DMS153 treated with DMSO at 0.1 percent for 48 hours (cell line): Measurements from ENCODE around the gene STK11IP.

ENCODE experiments used
- DNase-seq: peaks from one replicate; lab custom pipeline; 2025; ENCODE audit not compliant: unreplicated experiment; lab: John Stamatoyannopoulos, UW

Gene STK11IP

DNA sequence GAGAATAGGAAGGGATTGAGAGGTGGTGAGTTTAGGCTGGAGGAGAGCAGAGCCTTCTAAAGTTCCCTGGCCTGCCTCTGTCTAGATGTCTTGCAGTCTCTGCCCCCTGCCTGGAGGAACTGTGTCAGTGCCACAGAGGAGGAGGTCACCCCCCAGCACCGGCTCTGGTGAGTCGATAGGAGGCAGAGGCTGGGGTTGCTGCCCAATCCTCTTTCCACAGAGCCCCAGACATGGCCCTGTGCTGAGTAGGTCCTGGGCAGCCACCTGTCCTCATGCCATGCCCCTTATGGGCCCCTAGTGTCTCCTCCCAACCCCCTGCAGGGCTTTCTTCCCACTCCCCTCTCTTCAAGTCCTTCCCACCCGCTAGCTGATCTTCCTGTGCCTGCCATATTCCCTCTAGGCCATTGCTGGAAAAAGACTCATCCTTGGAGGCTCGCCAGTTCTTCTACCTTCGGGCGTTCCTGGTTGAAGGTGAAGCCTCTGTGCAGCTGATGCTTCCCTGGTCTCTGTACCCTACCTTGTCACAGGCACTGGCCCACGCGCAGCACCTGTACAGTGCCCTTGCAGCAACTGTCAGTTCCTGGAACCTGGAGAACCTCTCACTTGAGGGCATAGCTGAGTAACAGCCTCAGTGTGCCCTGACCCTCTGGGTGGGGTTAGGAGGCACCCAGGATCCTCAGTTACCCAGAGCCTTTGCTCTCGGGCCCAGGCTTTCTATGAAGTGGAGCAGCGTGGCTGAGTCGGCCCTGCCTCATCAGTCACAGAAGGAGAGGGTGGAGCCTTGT is 16.6 kb downstream of the STK11IP start:
- DNase-seq, result no peak

DNA sequence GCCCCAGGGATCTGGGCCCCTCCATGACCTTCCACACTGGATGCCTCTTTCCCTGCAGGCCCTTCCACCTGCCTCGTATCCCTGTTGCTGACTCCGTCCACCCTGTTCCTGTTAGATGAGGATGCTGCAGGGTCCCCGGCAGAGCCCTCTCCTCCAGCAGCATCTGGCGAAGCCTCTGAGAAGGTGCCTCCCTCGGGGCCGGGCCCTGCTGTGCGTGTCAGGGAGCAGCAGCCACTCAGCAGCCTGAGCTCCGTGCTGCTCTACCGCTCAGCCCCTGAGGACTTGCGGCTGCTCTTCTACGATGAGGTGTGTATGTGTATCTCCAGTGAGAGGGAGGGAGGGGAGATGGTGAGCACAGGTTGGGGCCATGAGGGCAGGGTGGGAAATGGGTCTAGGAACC is 17.4 kb downstream of the STK11IP start:
- no peak for DNase-seq

DNA sequence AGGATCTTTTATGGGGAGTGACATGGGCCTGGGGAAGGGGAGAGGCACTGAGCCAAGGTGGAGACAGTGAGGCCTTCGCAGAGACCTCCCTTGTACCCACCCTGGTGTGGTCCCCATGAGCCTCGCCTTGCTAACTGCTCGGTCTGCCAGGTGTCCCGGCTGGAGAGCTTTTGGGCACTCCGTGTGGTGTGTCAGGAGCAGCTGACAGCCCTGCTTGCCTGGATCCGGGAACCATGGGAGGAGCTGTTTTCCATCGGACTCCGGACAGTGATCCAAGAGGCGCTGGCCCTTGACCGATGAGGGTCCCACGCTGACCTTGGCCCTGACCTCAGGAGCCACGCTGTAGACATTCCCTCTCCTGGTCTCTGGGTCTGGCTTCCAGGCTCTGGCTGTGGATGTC is 18.2 kb downstream of the STK11IP start:
- DNase-seq, result no peak

DNA sequence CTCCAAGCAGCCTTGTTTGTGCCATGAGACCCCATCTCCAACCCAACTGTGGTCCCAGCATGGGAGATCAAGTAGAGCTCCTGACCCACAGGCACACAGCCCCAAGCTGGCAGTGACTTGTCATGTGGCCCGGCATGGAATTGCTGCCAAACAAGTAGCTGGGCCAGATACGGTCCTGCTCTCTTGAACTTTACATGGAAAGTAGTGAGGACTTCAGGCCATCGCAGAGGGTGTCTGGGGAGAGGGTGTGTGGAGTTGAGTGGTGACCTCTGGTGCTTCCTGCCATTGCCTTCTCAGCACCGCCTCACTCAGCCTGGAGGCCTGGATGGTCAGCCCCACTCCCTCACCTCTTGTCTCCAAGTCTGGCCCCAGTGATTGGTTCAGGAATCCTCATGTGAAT is 18.9 kb downstream of the STK11IP start:
- no peak for DNase-seq

DNA sequence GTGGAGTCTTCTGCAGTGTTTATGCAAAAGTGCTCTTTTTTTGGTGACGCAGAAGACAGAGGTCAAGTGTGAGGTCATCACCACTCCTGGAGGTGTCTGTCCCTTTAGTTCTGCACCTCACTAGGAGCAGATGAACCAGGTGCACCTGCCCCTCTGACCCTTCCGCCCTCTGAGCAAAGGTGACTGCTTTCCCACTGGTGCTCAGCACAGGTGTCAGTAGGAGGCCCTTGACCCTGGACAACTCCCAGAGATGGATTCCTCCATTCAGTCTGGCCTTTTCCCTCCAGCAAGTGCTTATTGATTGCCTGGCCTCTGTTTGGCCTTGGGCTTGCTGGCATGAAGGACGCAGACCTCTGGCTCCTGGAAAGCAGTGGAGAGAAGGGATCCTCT is 21.1 kb downstream of the STK11IP start:
- DNase-seq, result no peak

DNA sequence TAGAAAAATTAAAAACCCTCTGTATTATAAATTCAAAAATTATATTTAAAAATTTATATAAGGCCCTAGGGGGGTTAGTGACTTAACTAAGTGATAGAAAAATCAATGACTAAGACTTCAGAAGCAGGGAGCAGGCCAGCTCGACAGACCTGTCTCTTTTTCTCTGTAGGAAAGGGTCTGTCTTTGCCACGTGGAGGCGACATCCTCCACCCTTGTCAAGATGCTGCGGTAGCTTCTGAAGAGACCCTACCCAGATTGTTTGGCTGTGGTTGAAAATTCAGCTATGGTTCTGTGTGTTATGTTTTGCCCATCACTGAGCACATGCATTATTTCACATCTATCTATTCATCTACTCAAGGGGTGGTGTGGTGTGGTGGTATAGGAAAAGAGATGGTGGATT is 21.6 kb downstream of the STK11IP start:
- no peak for DNase-seq

DNA sequence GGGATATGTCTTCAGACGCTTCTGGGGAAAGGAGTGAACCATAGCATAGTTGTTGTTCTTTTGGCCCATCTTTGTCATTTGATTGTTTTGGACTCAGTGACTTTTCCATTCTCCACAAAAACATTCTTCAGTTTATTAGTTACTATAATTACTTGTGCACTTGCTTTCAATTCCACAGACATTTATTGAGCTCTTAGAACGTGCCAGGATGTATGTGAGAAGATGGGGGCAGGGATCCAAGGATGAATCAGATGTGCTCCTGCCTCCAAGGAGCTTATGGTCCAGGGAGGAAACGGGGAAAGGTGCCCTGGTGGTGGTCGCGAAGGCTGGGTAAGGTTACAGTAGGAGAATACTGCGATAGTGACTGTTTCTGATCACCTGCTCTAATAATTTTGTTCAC is 22.9 kb downstream of the STK11IP start:
- DNase-seq, result no peak

DNA sequence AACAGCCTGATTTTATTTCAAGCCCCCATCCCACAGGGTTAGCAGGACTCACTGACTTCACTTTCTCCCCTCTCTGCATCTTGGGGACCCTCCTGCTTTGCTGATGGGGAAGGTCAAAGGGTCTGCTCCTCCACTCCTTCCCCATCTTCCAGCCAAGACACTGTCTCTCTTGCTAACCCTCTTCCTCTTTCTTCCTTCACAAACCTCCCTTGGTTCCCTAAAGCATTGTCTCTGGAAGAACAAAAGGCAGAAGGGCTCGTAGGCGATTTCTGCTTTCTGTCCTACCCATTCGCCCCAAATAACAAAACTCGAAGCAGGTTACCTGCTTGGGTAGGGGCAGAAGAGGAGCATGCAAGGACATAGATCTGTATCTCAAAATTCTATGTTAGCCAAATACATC is 24.3 kb downstream of the STK11IP start:
- no peak for DNase-seq

DNA sequence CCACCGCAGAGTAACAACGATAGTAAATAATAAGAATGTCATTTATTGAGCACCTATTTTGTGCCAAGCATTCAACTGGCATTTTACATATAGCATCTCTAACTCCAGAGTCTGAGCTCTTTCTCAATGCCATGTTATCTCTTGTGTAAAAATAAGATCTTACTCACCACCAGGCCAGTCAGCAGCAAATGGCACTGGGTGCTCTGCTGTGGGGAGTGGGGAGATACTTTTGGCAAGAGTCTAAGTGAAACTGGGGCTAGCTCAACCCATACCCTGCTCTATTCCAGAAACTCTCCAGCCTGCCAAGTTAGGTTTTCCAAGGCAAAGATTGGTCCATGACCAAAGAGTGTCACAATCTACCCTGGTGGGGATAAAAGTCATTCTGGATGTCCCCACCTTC is 24.8 kb downstream of the STK11IP start:
- DNase-seq, result no peak

DNA sequence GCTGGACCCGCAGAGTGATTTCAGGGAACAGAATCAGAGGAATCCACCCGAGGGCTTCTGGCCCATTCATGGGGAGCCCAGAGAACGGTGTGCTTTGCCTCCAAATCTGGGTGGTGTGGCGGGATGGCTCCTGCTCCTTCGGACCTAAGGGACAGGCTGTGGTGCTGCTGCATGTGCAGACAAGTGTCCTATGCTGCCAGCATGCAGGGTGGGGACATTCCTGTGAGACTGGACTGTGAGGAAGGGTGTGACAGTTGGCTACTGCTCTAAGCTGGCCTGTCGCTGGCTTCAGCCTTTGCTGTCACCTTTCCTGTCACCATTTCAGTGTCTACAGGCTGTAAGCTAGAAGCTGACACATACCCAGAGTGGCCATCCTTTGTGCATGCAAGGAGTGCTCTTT is 26.9 kb downstream of the STK11IP start:
- DNase-seq, result no peak

DNA sequence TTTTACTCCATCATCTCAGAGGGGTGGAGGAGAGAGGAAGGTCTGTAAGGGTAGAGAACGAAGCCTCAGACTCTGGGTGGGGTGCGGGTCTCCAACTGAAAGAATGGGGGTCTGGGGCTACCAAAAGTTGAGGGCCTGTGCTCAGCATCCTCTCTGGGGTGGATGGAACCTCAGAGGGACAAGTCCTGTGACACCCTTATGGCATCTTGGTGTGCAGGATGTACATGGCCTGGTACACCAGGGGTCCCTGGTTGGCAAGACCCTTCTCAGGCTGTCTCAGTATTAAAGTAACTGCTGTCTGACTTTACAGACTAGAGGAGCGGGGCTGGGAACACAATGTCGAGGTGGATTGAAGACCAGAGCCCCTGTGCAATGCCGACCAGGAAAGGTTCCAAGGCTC is 27.5 kb downstream of the STK11IP start:
- DNase-seq, result no peak

DNA sequence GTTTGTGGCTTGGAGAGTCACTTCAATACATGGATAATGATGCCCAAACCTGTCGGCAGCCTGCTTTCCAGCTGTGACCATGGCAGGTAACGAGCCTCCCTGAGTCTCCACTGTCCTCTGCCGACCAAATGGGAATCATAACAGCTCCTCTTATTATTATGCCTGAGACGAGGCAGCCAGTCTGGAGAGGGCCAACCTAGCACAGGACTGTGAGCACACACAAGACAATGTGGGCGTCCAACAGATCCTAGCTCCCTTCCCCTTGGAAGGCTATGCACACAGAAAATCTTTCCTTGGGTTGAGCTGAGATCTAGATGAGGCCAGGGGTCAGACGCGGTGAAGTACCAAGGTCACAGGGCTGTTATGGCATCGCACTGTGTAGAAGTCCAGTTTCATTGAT is 28.9 kb downstream of the STK11IP start:
- no peak for DNase-seq

DNA sequence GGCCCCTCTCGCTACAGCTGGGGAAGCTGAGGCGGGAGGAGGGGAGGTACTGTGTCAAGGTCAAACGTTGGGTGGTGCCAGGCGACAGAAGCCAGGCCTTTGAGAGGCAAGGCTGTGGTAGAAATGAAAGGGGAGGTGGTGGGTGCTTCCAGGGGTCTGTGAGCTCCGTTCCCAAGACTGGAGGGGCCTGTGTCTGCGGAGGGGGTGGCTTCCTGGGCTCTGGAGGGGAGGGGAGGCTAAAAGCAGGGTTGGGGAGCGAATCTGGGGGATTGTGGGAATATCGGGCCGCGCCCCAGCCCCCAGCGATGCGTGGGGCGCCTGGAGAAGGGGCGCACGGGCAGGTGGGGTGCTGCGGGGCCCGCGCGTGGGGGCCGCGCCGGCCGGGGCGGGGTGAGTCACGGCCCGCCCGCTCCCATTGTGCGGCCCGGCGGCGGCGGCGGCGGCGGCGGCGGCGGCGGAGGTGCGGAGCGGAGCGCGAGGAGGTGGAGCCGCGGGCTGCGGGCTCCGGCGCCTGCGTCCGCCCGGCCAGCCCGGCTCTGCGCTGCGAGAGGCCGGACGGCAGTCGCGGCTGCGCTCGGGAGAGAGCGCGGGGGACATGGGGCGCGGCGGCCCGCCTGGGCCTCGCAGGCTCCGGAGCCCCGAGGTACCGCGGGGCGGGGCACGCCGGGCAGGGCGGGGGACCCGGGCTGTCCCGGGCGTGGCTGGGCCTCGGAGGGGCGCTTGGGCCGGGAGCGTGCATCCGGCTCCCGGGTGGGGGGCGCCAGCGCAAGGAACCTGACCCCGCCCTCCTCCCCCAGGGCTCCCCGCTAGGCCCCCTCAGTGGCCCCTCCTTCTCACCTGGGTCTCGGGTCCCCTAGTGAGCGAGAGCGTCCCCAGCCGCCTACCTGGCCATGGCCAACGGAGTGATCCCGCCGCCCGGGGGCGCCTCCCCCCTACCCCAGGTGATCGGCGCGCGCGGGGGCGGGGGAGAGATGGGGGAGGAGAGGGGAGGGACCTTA is 29.7 kb downstream of the STK11IP start, which contains the start of gene SLC4A3:
TSS of gene SLC4A3 (plus strand) at position 528 of the 998 bp plus-strand sequence. CDS start at position 891, 363 bp downstream.
- no peak for DNase-seq

DNA sequence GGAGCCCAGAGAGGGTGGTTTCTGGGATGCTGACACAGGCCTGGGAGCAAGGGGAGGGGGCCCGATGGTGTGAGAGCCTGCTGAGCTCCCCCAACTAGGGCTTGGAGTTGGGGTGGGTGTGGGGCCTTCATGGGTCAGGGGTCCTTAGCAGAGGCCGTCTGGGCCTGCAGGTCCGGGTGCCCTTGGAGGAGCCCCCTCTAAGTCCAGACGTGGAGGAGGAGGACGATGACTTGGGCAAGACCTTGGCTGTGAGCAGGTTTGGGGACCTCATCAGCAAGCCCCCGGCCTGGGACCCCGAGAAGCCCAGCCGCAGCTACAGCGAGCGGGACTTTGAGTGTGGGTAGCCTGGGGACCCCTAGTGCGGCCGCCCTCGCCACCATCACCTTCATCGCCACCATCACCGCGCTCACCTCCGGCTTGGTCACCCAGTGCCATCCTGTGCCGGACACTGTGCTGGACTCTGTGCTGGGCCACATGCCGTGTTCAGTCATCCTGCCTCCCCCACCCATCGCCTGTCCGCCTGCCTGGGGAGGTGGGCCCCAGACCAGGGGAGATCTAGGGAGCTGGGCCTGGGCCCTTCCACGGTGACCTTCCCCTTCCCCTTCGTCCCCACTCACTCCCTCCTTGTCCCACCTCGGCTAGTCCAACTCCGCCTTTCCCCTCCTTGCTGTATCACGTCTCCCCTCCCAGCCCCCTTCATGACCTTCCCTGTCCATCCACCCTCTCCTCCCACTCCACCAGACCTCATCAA is 30.8 kb downstream of the STK11IP start:
- no peak for DNase-seq

DNA sequence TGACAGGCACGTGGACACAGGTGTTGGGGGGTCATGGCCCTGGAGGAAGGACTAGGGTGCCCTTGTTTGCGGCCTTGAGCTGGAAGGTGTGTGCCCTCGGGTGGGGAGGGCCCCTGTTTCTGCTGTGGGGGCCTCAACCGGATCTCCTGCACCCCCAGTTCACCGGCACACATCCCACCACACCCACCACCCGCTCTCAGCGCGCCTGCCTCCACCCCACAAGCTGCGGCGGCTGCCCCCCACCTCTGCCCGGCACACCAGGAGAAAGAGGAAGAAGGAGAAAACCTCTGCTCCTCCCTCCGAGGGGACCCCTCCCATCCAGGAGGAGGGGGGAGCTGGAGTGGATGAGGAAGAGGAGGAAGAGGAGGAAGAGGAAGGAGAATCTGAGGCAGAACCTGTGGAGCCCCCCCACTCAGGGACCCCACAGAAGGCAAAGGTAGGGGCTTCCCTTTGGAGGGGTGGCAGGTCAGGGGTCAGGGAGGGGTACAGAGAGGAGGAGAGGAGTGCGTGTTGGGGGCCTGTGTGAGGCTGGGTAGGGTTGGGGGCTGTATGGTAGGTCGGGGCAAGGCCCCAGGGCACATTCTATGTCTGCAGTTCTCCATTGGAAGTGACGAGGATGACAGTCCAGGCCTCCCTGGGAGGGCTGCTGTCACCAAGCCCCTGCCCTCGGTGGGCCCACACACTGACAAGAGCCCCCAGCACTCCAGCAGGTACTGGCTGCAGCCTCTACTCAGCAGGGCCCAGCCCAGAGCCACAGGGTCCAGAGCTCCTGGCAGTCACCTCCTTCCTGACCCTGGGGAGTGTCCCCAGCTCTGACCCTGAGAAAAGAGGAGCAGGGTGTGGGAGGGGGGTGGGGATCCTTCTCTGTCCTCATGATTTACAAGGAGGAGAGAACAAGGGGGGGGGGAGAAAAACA is 31.6 kb downstream of the STK11IP start:
- no peak for DNase-seq

DNA sequence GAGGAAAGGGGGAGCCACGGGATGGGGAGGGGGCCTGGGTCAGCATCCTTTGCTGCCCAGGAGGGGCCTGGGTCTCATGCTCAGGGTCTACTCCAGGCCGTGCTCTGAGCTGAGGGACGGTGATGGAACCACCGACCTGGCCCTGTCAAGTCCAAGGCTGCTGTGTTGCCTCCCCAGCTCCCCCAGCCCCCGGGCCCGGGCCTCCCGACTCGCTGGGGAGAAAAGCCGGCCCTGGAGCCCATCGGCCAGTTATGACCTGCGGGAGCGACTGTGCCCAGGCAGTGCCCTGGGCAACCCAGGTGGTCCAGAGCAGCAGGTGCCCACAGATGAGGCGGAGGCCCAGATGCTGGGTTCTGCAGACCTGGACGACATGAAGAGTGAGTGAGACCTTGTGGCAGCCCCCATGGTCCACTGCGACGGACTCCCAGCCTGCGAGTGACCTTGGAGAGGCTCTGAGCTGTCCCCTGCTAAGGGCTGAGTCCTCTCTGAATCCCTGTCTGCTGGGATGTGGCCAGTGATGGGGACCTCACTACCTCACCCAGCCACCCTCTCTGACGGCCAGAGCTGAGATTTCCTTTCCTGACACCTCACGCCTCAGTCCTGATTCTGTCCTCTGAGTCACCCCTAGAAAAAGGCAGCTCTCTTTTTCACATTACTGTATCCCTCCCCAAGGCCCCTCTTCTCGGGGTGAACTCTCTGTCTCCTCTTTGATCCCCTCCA is 32.5 kb downstream of the STK11IP start:
- DNase-seq, result no peak

DNA sequence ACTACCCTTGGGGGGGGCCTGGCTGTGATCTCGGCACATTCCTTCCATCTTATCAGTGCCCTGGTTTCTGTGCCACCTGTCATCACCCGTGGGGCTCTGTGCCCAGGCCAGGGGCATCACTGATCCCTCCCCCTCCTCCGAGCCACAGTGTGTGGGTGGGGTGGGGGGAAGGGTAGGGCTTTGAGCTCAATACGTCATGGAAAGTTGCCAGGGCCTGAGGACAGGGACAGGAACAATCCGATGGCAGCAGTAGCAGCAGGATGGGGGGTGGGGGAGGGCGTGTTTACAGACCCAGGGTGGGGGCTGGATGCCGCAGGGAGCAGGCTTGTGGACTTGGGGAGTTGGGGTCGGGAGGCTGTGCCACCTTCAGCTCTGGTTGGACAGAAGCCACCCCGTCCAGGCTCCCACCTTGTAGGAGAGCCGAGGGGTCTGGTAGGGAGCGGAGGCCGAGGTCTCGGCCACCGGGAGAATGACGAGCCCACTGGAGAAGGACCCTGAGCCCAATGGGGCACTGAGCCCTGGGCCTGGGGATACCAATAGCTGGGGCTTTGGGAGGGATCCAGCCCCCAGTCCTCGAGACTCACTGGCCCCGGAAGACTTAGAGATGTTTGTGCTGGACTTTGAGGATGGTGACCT is 33.2 kb downstream of the STK11IP start:
- DNase-seq, result no peak

DNA sequence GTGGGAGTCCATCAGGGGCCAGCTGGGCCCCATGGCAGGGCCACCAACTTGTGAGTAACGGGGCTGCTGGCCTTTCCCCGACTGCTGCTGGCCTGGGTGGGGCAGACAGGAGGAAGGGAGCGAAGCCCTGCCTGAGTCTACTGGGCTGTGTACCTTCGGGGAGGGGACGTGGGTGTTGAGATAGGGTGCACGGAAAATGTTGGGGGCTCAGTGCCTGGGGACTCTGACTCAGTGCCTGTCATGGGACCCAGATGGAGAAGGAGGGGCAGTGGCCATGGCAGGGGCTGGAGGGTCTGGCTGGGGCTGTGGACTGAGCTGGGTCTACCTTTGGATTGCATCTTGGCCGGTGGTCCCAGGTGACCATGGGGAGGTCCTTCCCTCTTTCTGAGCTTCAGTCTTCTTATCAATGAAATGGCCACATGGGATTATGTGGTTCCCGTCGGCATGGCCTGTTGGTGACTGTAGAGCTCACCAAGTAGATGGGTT is 33.8 kb downstream of the STK11IP start:
- no peak for DNase-seq
